ENCODE results near the gene S100A3.
"Not testable (repeated sequence)": the region's sequence is repeated elsewhere in the genome, so short reads cannot be mapped to it uniquely, and the experiment has no call there.

Gene S100A3

DNA sequence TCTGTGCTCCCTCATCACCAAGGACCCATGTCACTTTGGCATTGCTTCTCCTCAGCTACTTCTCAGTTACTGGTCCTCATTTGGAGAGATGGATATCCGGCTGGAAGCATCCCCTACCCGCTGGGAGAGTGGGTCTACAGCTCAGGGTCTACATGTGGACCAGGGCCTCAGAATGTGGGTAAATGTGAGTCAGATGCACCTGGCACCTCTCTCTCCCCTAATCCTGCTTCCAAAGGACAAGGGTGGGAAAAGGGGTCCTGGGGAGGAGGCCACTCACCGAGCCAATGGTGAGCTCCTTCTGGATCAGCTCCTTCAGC is 14.2 kb downstream of the S100A3 start:
- no peak for DNase-seq

DNA sequence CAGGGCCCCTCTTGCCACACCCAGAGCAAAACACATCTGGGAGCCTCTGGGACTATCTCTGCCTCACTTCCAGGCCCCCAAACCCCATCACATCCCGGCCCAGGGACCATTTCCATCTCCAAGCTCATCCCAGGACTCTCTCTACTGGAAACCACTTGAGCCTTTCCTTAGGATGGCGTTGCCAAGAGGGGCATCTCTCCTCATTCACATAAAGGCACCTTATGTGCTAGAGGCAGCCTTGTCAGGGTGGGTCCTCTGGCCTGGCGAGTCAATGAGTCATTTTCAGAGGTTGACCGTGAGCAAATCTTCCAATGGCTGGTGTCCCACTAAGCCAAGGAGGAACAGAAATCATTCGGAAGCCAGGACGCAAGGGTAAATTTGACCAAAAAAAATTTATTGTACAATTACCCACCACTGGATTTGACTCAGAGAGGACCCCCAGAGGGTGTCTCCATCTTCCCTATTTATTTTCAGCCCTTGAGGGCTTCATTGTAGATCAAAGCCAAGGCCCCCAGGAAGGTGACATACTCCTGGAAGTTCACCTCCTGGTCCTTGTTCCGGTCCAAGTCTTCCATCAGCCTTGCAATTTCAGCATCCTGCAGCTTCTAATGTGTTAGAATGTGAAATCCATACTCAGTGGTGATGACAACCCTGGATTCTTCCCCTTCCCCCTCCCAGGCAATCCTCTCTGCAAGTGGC is 14.7 kb downstream of the S100A3 start:
- peak; percentile 42 for DNase-seq

DNA sequence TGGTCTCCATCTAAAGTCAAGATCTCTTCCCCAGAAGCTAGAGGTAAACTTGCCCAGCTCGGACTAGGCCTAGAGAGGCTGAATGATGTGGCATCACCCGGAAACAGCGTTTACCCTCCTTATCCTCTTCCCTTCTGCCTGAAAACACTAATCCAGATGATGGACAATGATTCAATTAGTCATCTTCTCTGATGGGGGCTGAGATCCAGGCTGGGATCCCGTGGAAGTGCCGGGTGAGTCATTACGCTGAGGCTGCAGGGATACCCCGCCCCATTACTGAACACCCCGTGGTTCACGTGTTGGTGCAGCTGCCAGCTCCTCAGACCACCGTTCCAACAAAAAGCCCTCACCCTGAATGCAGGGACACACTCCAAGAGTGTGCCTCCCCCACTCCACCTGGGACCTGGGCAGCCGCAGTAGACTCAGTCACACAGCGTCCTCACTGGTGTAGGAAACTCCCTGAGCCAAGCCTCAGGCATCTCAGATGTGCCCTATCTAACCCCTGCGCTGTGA is 15.3 kb downstream of the S100A3 start:
- DNase-seq, result peak; percentile 93

GRCh38 chr1:153532769-153533599 is 16.1 kb downstream of the S100A3 start:
- peak; percentile 91 for DNase-seq

DNA sequence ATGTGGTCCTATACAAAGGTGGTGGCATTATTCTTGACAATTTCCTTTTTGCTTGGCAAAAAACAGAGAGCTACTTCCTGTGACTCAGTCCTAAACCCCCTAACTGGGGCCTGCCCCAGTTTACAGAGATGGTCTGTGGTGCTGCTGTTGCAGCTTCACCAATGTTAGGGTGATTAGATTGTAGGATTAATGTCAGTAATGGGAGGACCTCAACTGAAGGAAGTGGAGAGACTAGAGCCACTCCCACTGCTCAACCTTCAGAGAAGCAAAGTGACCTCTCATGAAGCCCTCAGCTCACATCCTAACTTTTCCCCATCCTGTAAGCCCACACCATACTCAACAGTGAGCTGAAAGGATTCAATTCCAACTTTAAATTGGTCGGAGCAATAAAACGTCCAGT is 16.9 kb downstream of the S100A3 start:
- DNase-seq, result no peak

DNA sequence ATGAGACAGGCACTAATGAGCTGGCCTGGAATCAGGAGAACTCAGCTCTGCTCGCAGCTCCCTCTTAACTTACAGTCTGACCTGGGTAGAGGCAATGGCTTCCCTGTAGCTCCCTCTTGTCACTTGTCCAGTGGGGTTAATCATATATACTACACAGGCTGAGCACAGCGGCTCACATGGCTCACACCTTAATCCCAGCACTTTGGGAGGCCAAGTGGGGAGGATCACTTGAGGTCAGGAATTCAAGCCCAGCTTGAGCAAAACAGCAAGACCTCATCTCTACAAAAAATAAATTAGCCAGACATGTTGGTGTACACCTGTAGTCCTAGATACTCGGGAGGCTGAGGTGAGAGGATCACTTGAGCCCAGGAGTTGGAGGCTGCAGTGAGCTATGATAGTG is 17.4 kb downstream of the S100A3 start:
- DNase-seq, result no peak

DNA sequence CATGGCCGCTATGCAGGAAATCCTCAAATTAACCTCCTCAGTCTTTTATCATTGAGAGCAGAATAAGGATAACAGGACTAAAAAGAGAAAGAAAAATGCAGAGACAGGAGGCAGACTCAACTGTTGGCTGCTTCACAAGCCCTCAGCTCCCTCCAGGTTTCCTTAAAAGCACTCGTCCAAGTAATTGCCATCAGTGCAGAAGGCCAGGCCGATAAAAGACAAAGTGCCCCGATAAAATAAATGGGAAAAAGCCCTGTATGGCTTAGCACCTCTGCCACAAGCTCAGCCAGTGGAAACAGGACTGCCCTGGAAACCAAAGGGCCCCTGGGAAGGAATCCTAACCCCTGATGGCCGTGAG is 21.4 kb downstream of the S100A3 start:
- no peak for DNase-seq

DNA sequence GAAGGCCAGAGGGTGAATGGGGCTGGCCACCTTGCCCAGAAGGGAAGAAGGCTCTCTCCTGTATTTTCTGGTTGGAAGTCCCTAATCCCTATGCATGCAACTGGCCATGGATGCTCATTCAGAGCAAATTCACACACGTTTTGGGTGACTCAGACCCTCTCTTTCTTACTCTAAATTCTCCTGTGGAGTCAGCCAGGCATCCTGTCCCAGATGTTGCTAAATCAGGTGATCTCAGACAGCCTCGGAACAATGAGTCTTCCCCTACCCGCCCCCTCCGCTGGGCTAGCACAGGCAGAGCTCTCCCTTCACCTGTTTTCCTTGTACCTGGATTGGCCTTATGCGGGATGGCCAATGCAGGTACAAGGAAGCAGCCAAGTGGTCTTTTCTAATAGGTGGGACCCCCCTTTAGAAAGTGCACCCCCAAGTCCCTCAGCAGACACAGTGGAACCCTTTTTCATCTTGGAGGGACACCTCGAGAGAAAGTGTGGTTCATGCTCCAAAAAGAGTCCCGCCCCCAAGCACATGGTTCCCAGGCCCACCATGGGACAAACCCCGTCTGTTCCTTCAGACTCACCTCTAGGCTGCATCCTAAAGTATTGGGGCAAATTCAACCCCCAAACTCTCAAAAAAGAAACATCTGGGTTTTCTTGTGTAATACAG is 21.9 kb downstream of the S100A3 start:
- no peak for DNase-seq

DNA sequence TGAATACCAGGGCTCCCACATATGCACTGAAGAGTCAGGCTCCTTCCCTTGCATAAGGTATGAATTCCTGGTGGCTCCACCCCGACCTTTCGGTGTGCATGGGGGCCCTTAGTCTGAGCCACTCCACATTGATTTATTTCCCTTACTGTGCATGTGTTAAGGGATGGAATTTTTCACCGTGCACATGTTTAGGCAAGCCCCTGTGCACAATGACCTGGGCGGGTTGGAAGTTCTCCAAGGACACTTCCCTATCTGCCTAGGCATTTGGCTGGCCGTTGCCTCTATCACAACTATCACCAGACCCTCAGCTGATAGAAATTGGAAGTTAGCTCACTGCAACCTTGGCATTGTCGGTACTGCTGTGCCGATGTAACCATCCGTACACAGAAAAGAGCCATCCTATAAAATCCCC is 22.9 kb downstream of the S100A3 start:
- no peak for DNase-seq

DNA sequence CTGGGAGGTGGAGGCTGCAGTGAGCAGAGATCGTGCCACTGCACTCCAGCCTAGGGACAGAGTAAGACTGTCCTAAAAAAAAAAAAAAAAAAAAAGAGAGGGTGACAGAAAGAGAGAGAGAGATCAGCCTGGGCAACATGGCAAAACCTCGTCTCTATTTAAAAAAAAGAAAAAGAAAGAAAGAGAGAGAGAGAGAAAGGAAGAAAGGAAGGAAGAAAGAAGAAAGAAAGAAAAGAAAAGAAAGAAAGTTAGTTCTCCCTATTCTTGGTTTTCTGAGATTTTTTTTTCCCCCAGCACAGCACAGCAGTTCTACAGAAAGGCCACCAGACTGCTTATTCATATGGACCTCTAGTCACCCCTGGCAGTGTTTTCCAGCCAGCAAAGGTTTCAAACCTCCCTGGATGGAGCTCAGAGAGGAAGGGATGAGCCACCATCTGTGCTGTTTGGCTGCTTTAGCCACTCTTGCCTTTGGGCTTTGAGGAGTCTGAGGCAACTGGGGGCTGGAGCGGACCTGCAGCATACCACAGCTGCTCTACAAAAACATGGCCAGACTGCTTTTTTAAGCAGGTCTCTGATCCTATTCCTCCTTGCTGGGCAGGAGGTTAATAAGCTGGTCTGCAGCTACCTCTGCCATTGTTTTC is 23.9 kb downstream of the S100A3 start:
- no peak for DNase-seq

DNA sequence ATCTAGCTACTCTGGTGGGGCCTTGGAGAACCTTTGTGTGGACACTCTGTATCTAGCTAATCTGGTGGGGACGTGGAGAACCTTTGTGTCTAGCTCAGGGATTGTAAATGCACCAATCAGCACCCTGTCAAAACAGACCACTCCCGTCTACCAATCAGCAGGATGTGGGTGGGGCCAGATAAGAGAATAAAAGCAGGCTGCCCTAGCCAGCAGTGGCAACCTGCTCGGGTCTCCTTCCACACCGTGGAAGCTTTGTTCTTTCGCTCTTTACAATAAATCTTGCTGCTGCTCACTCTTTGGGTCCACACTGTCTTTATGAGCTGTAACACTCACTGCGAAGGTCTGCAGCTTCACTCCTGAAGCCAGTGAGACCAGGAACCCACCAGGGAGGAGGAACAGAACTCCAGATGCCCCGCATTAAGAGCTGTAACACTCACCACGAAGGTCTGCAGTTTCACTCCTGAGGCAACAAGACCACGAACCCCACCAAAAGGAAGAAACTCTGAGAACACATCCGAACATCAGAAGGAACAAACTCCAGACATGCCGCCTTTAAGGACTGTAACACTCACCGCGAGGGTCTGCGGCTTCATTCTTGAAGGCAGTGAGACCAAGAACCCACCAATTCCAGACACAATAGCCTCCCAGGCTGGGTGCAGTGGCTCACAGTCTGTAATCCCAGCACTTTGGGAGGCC is 26.6 kb downstream of the S100A3 start:
- DNase-seq, result not testable (repeated sequence)

GRCh38 chr1:153521808-153522207 is 27.2 kb downstream of the S100A3 start:
- not testable (repeated sequence) for DNase-seq

GRCh38 chr1:153520818-153521476 is 28.1 kb downstream of the S100A3 start:
- no peak for DNase-seq

DNA sequence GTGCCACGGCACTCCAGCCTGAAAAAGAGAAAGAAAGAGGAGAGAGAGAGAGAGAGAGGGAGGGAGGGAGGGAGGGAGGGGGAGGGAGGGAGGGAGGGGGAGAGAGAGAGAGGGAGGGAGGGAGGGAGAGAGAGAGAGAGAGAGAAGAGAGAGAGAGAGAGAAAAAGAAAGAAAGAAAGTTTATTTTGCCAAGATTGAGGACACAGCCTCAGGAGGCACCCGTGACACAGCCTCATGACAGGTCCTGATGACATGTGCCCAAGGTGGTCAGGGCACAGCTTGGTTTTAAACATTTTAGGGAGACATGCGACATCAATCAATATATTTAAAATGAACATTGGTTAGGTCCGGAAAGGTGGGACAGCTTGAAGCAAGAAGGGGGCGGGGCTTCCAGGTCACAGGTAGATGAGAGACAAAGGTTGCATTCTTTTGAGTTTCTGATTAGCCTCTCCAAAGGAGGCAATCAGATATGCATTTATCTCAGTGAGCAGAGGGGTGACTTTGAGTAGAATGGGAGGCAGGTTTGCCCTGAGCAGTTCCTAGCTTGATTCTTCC is 28.8 kb downstream of the S100A3 start:
- not testable (repeated sequence) for DNase-seq

GRCh38 chr1:153519242-153519641 is 29.8 kb downstream of the S100A3 start:
- DNase-seq, result no peak

GRCh38 chr1:153515504-153516394 is 33.3 kb downstream of the S100A3 start:
- no peak for DNase-seq

DNA sequence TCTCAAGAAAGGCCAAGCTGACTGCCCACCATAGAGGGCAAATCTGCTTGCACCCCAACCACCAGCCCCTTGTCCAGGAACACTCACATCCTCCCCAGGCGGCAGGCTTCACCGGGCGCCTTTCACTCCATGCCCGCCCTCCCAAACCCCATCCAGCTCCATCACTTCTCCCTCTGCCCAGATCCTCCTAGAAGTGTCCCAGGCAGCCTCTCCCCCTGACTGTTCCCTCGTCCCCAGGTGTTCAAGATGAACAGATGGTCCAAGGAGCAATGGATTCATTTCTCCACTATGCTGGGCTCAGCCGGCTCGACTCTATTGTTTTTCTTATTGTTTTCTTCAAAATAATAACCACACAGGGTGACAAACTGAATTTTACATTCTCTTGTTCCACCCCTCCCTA is 35.4 kb downstream of the S100A3 start:
- DNase-seq, result no peak

DNA sequence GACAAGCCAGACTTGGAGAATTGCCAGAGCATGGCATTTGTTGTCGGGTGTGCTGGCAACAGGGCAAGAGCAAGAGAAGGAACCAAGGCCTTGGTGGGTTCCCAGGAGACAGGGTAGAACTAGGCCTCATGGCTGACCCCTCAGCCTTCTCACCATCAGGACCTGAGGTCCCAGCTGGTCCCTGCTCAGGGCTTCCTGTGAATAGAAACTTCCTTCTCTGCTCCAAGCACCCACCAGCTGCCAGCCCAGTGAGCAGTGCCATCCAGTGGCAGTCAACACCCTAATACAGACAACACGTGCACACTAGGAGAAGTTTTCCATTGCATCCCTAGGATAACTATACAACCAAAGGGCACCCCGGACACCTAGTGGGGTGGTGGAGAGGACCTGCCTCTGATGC is 36.0 kb downstream of the S100A3 start:
- no peak for DNase-seq

DNA sequence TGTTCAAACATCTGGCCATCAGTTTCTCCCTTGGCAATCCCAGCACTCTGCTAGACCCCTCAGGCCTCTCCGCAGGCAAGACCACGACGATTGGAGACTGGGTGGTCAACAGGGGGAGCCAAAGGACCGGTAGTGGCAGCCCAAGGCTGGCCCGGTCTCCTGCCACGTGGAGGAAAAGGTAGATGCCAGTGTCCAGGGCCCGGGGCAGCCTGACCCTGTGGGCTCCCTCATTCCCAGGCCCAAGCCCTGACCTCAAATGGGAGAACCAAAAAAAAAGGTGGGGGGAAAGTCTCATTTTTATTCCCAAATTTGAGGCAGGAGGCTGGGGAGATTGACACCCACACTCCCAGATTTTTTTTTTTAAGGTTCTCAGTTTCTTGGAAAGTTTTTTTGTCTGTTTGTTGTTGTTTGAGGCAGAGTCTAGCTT is 38.1 kb downstream of the S100A3 start:
- peak; percentile 81 for DNase-seq

GRCh38 chr1:153509729-153510354 is 39.2 kb downstream of the S100A3 start:
- peak; percentile 38 for DNase-seq
